ENCODE measurements around the gene EXOC6B.

EXOC6B gene

DNA sequence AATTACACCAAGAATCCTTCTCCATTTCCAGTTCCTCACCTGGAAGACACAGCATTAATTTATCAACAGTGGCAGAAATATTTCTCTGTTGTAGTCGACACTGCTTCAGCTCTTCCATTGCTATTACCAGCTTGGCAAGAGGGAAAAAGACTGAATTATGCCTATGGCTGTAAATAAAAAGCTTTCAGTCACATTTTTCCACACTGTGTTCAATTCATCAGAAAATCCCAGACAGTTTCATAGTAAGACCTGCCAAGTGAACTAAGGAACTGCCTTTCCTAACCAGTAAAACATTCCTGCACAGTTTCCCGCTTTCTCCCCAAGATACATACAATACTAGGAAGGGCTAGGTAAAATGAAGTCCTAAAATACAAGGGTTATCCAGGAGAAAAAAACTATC, 94.7 kb downstream of the EXOC6B start:
- no peaks in the 10 kb centered on the region for H3K27me3 ChIP-seq (replicated peaks; ENCODE audit: control insufficient read depth, insufficient read depth, low read length)
- no peak overlapping the region for H3K4me3 ChIP-seq (replicated peaks; ENCODE audit: low read depth, low read length)
- no peaks in the 10 kb centered on the region for H3K36me3 ChIP-seq (ENCODE audit: control insufficient read depth, insufficient read depth, low read length)
- DNase-seq (ENCODE audit: extremely low read depth, insufficient read length) = no peak
- TF ChIP-seq CTCF (IDR thresholded peaks at IDR 0.05; ENCODE audit: insufficient read depth, low read length, poor library complexity, severe bottlenecking) = no peak

- no peaks in the 10 kb centered on the region for H3K36me3 ChIP-seq (ENCODE audit: control insufficient read depth, insufficient read depth, low read length)
- H3K27me3 ChIP-seq (replicated peaks; ENCODE audit: control insufficient read depth, insufficient read depth, low read length) = no peaks in the 10 kb centered on the region
- H3K4me3 ChIP-seq (replicated peaks; ENCODE audit: low read depth, low read length) = no peak overlapping the region
- no peak for TF ChIP-seq CTCF (IDR thresholded peaks at IDR 0.05; ENCODE audit: insufficient read depth, low read length, poor library complexity, severe bottlenecking)
- no peak for DNase-seq (ENCODE audit: extremely low read depth, insufficient read length)
These were observed 98.5 kb downstream of the EXOC6B start for GRCh38 chr2:72727356-72727755.

GRCh38 chr2:72723769-72724370, 102.0 kb downstream of the EXOC6B start:
- H3K27me3 ChIP-seq (replicated peaks; ENCODE audit: control insufficient read depth, insufficient read depth, low read length) = no peaks in the 10 kb centered on the region
- DNase-seq (ENCODE audit: extremely low read depth, insufficient read length) = no peak
- no peaks in the 10 kb centered on the region for H3K36me3 ChIP-seq (ENCODE audit: control insufficient read depth, insufficient read depth, low read length)
- no peak for TF ChIP-seq CTCF (IDR thresholded peaks at IDR 0.05; ENCODE audit: insufficient read depth, low read length, poor library complexity, severe bottlenecking)
- H3K4me3 ChIP-seq (replicated peaks; ENCODE audit: low read depth, low read length) = no peak overlapping the region

- Histone ChIP-seq H3K36me3 (ENCODE audit: control insufficient read depth, insufficient read depth, low read length) (no peaks in the 10 kb centered on the region), H3K4me3 (replicated peaks; ENCODE audit: low read depth, low read length) (no peak overlapping the region), H3K27me3 (replicated peaks; ENCODE audit: control insufficient read depth, insufficient read depth, low read length) (no peaks in the 10 kb centered on the region)
- DNase-seq (ENCODE audit: extremely low read depth, insufficient read length) = no peak
- TF ChIP-seq CTCF (IDR thresholded peaks at IDR 0.05; ENCODE audit: insufficient read depth, low read length, poor library complexity, severe bottlenecking) = no peak
These were observed 103.3 kb downstream of the EXOC6B start for GRCh38 chr2:72722492-72723070.

GRCh38 chr2:72719416-72719815, 106.4 kb downstream of the EXOC6B start:
- no peak for TF ChIP-seq CTCF (IDR thresholded peaks at IDR 0.05; ENCODE audit: insufficient read depth, low read length, poor library complexity, severe bottlenecking)
- Histone ChIP-seq H3K27me3 (replicated peaks; ENCODE audit: control insufficient read depth, insufficient read depth, low read length) (no peaks in the 10 kb centered on the region), H3K4me3 (replicated peaks; ENCODE audit: low read depth, low read length) (no peak overlapping the region), H3K36me3 (ENCODE audit: control insufficient read depth, insufficient read depth, low read length) (no peaks in the 10 kb centered on the region)
- DNase-seq (ENCODE audit: extremely low read depth, insufficient read length) = no peak

DNA sequence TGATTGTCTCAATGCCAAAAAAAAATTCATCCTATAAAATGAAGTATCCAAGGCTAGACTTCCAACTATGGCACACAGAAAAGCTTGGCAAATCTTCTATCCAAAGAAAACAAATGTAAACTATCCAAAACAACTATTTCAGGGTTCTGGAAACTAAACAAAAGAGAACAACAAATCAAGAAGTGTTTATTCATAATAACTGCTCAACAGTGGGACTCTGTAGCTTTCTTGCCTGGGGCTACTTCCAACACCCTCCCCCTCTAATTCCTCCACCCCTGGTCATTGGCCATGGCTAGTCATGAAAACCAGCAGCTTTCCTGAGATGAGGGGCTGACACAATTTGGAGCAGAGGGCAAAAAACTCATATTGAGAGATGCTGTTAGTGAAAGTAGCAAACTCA, 107.0 kb downstream of the EXOC6B start:
- Histone ChIP-seq H3K4me3 (replicated peaks; ENCODE audit: low read depth, low read length) (no peak overlapping the region), H3K27me3 (replicated peaks; ENCODE audit: control insufficient read depth, insufficient read depth, low read length) (no peaks in the 10 kb centered on the region), H3K36me3 (ENCODE audit: control insufficient read depth, insufficient read depth, low read length) (no peaks in the 10 kb centered on the region)
- no peak for TF ChIP-seq CTCF (IDR thresholded peaks at IDR 0.05; ENCODE audit: insufficient read depth, low read length, poor library complexity, severe bottlenecking)
- DNase-seq (ENCODE audit: extremely low read depth, insufficient read length) = no peak
